GM04503 (cell line): ENCODE data around the gene BAMBI.
A peak's percentile ranks its signal among the peaks of the same experiment; 100 is the strongest.
"Not testable (repeated sequence)": the region's sequence is repeated elsewhere in the genome, so short reads cannot be mapped to it uniquely, and the experiment has no call there.

Experiments
- DNase-seq: peaks from one replicate; pipeline ENCODE4 v3.0.0-alpha.2; 2012; ENCODE audit warnings: low read depth

The BAMBI gene

GRCh38 chr10:28676968-28677887, at the start of gene BAMBI:
BAMBI (plus strand) TSS chr10:28677521; CDS start chr10:28677898, 377 bp downstream.
- DNase-seq: no peak

- peak; percentile 21 for DNase-seq
Observed at GRCh38 chr10:28628184-28628893, 49.0 kb upstream of the BAMBI start.

- no peak for DNase-seq
Observed at GRCh38 chr10:28631896-28632583, 45.3 kb upstream of the BAMBI start.

GRCh38 chr10:28632584-28632945, 44.8 kb upstream of the BAMBI start:
- DNase-seq: no peak

GRCh38 chr10:28633750-28634149, 43.6 kb upstream of the BAMBI start:
- DNase-seq: no peak

- no peak for DNase-seq
Observed at GRCh38 chr10:28637346-28637745, 40.0 kb upstream of the BAMBI start.

GRCh38 chr10:28638392-28638791, 38.9 kb upstream of the BAMBI start:
- DNase-seq: no peak

- no peak for DNase-seq
Observed at GRCh38 chr10:28640551-28640950, 36.8 kb upstream of the BAMBI start.

- no peak for DNase-seq
Observed at GRCh38 chr10:28644647-28645046, 32.7 kb upstream of the BAMBI start.

- DNase-seq: no peak
Observed at GRCh38 chr10:28652106-28652505, 25.2 kb upstream of the BAMBI start.

GRCh38 chr10:28652703-28653102, 24.6 kb upstream of the BAMBI start:
- no peak for DNase-seq

- DNase-seq: not testable (repeated sequence)
Observed at GRCh38 chr10:28658824-28659223, 18.5 kb upstream of the BAMBI start.

GRCh38 chr10:28661035-28661434, 16.3 kb upstream of the BAMBI start:
- peak; percentile 68 for DNase-seq

- DNase-seq: no peak
Observed at GRCh38 chr10:28663576-28664368, 13.5 kb upstream of the BAMBI start.

GRCh38 chr10:28664369-28664740, 13.0 kb upstream of the BAMBI start:
- DNase-seq: no peak

GRCh38 chr10:28666751-28667467, 10.4 kb upstream of the BAMBI start:
- DNase-seq: no peak

GRCh38 chr10:28668363-28669226, 8.7 kb upstream of the BAMBI start:
- DNase-seq: no peak

- DNase-seq: no peak
Observed at GRCh38 chr10:28669227-28670173, 7.8 kb upstream of the BAMBI start.

GRCh38 chr10:28674782-28675181, 2.5 kb upstream of the BAMBI start:
- DNase-seq: no peak
